Spleen (tissue), 7 donors: ENCODE data around the gene BRD8.

Experiments used
- POLR2A ChIP-seq, 3 donors: fragments of 450-650 bp; IDR thresholded peaks; one replicate each; pipeline ENCODE4 v1.5.1; 2017; ENCODE audit warnings: antibody characterized with exemption in 3 of 3, mild to moderate bottlenecking in 1 of 3
- TF ChIP-seq, protein P1 (sequence below), 11 experiments: fragments of 200-600 bp in 7 of 11; fragments of 450-650 bp in 4 of 11; sonication (generic) in 4 of 11; IDR thresholded peaks in 8 of 11; conservative IDR thresholded peaks in 3 of 11; 1 replicate in 7 of 11; 2 replicates in 4 of 11; pipeline versions ENCODE4 v1.4.0 to v1.8.0; 2016 to 2021; ENCODE audit warnings: antibody characterized with exemption in 11 of 11, inconsistent platforms in 4 of 11, mild to moderate bottlenecking in 1 of 11
- donor health status: DM: no; HTN: no; CAD: no; lungs with moderate emphysema.
- donor health status: DM: no; HTN: no; CAD: no.
- donor health status: DM: no; HTN: no; CAD: no.

DNA sequence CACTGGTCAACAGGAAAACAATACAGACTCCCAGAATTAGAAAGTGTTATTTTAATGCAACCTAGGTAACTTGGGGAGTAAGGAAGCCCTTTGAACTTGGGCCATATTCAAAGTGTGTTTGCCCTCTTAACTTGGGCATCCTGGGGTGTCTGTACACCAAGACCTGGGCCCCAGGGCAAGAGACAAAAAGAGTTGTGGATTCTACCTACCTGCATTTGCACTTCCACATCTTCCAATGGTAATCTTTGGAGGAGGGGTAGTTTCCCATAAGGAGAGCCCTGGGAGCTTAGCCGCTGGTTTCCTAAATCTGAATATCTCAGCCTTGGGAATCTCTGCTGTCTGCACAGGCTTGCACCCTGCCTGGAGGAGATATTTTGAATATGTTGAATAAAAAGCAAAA, 86.1 kb downstream of the BRD8 start:
- TF ChIP-seq, protein P1, sequence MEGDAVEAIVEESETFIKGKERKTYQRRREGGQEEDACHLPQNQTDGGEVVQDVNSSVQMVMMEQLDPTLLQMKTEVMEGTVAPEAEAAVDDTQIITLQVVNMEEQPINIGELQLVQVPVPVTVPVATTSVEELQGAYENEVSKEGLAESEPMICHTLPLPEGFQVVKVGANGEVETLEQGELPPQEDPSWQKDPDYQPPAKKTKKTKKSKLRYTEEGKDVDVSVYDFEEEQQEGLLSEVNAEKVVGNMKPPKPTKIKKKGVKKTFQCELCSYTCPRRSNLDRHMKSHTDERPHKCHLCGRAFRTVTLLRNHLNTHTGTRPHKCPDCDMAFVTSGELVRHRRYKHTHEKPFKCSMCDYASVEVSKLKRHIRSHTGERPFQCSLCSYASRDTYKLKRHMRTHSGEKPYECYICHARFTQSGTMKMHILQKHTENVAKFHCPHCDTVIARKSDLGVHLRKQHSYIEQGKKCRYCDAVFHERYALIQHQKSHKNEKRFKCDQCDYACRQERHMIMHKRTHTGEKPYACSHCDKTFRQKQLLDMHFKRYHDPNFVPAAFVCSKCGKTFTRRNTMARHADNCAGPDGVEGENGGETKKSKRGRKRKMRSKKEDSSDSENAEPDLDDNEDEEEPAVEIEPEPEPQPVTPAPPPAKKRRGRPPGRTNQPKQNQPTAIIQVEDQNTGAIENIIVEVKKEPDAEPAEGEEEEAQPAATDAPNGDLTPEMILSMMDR (IDR thresholded peaks at IDR 0.05 in 8 of 11, conservative IDR thresholded peaks at IDR 0.05 in 3 of 11): no peak
- no peak for TF ChIP-seq POLR2A (IDR thresholded peaks at IDR 0.05)
